ENCODE results near the gene ANKRD33B. TPM values are rescaled to one million over a fixed set of nuclear protein-coding genes. Genes with fewer than 3 reads are reported as not detected.

ANKRD33B gene
- total and polyA plus RNA-seq, 2 donors: 4.5 to 6.8 TPM

GRCh38 chr5:10665799-10666198 lies 101.9 kb downstream of the ANKRD33B start:
- no peak overlapping the region for H3K27ac ChIP-seq (ENCODE audit: low read depth in 1 of 2, low read length in 1 of 2)
- no peaks in the 10 kb centered on the region for H3K27me3 ChIP-seq (ENCODE audit: control insufficient read depth in 2 of 2, insufficient read depth in 1 of 2, low read length in 1 of 2)
- H3K9me3 ChIP-seq (ENCODE audit: control insufficient read depth in 2 of 2, insufficient read depth in 1 of 2, low read length in 1 of 2): no peaks in the 10 kb centered on the region
- WGBS: 97% methylated on average over 9 of the region's 9 CpGs
- DNase-seq (ENCODE audit: low read depth in 6 of 9, low spot score in 9 of 9): no peak
- peaks cover 0 to 16% of the 10 kb centered on the region in 2 donors for H3K4me1 ChIP-seq (ENCODE audit: control insufficient read depth in 2 of 2, insufficient read depth in 2 of 2, low read length in 2 of 2)
- H3K36me3 ChIP-seq (ENCODE audit: control insufficient read depth in 2 of 2, insufficient read depth in 2 of 2, low read length in 1 of 2): no peaks in the 10 kb centered on the region
- H3K4me3 ChIP-seq (ENCODE audit: low read length in 2 of 2): no peak overlapping the region

- DNase-seq (ENCODE audit: low read depth in 6 of 9, low spot score in 9 of 9): no peak
- Histone ChIP-seq H3K36me3 (ENCODE audit: control insufficient read depth in 2 of 2, insufficient read depth in 2 of 2, low read length in 1 of 2) (no peaks in the 10 kb centered on the region), H3K27ac (ENCODE audit: low read depth in 1 of 2, low read length in 1 of 2) (no peak overlapping the region), H3K9me3 (ENCODE audit: control insufficient read depth in 2 of 2, insufficient read depth in 1 of 2, low read length in 1 of 2) (no peaks in the 10 kb centered on the region), H3K27me3 (ENCODE audit: control insufficient read depth in 2 of 2, insufficient read depth in 1 of 2, low read length in 1 of 2) (no peaks in the 10 kb centered on the region), H3K4me1 (ENCODE audit: control insufficient read depth in 2 of 2, insufficient read depth in 2 of 2, low read length in 2 of 2) (peaks cover 0 to 16% of the 10 kb centered on the region in 2 donors), H3K4me3 (ENCODE audit: low read length in 2 of 2) (no peak overlapping the region)
- 95% methylated on average over 7 of the region's 7 CpGs for WGBS
Measured at GRCh38 chr5:10666531-10667299, 102.8 kb downstream of the ANKRD33B start.

GRCh38 chr5:10667431-10668057 lies 103.7 kb downstream of the ANKRD33B start:
- Histone ChIP-seq H3K36me3 (ENCODE audit: control insufficient read depth in 2 of 2, insufficient read depth in 2 of 2, low read length in 1 of 2) (no peaks in the 10 kb centered on the region), H3K27ac (ENCODE audit: low read depth in 1 of 2, low read length in 1 of 2) (no peak overlapping the region), H3K4me1 (ENCODE audit: control insufficient read depth in 2 of 2, insufficient read depth in 2 of 2, low read length in 2 of 2) (peaks cover 0 to 15% of the 10 kb centered on the region in 2 donors), H3K9me3 (ENCODE audit: control insufficient read depth in 2 of 2, insufficient read depth in 1 of 2, low read length in 1 of 2) (no peaks in the 10 kb centered on the region), H3K4me3 (ENCODE audit: low read length in 2 of 2) (no peak overlapping the region), H3K27me3 (ENCODE audit: control insufficient read depth in 2 of 2, insufficient read depth in 1 of 2, low read length in 1 of 2) (no peaks in the 10 kb centered on the region)
- WGBS: 88% methylated on average over 6 of the region's 6 CpGs
- no peak for DNase-seq (ENCODE audit: low read depth in 6 of 9, low spot score in 9 of 9)

- 97% methylated on average over 4 of the region's 4 CpGs for WGBS
- no peak overlapping the region for H3K27ac ChIP-seq (ENCODE audit: low read depth in 1 of 2, low read length in 1 of 2)
- H3K27me3 ChIP-seq (ENCODE audit: control insufficient read depth in 2 of 2, insufficient read depth in 1 of 2, low read length in 1 of 2): no peaks in the 10 kb centered on the region
- peaks cover 0 to 10% of the 10 kb centered on the region in 2 donors for H3K4me1 ChIP-seq (ENCODE audit: control insufficient read depth in 2 of 2, insufficient read depth in 2 of 2, low read length in 2 of 2)
- no peaks in the 10 kb centered on the region for H3K9me3 ChIP-seq (ENCODE audit: control insufficient read depth in 2 of 2, insufficient read depth in 1 of 2, low read length in 1 of 2)
- no peak for DNase-seq (ENCODE audit: low read depth in 6 of 9, low spot score in 9 of 9)
- H3K36me3 ChIP-seq (ENCODE audit: control insufficient read depth in 2 of 2, insufficient read depth in 2 of 2, low read length in 1 of 2): no peaks in the 10 kb centered on the region
- H3K4me3 ChIP-seq (ENCODE audit: low read length in 2 of 2): no peak overlapping the region
Measured at GRCh38 chr5:10668697-10669096, 104.8 kb downstream of the ANKRD33B start.

- H3K27ac ChIP-seq (ENCODE audit: low read depth in 1 of 2, low read length in 1 of 2): no peak overlapping the region
- 98% methylated on average over 1 of the region's 1 CpG for WGBS
- H3K4me3 ChIP-seq (ENCODE audit: low read length in 2 of 2): no peak overlapping the region
- H3K27me3 ChIP-seq (ENCODE audit: control insufficient read depth in 2 of 2, insufficient read depth in 1 of 2, low read length in 1 of 2): no peaks in the 10 kb centered on the region
- no peak for DNase-seq (ENCODE audit: low read depth in 6 of 9, low spot score in 9 of 9)
- peaks cover 0 to 10% of the 10 kb centered on the region in 2 donors for H3K4me1 ChIP-seq (ENCODE audit: control insufficient read depth in 2 of 2, insufficient read depth in 2 of 2, low read length in 2 of 2)
- H3K36me3 ChIP-seq (ENCODE audit: control insufficient read depth in 2 of 2, insufficient read depth in 2 of 2, low read length in 1 of 2): no peaks in the 10 kb centered on the region
- no peaks in the 10 kb centered on the region for H3K9me3 ChIP-seq (ENCODE audit: control insufficient read depth in 2 of 2, insufficient read depth in 1 of 2, low read length in 1 of 2)
Measured at GRCh38 chr5:10669983-10670382, 106.1 kb downstream of the ANKRD33B start.

GRCh38 chr5:10671041-10672008 lies 107.5 kb downstream of the ANKRD33B start:
- 88% methylated on average over 14 of the region's 14 CpGs for WGBS
- no peaks in the 10 kb centered on the region for H3K27me3 ChIP-seq (ENCODE audit: control insufficient read depth in 2 of 2, insufficient read depth in 1 of 2, low read length in 1 of 2)
- no peaks in the 10 kb centered on the region for H3K9me3 ChIP-seq (ENCODE audit: control insufficient read depth in 2 of 2, insufficient read depth in 1 of 2, low read length in 1 of 2)
- H3K4me3 ChIP-seq (ENCODE audit: low read length in 2 of 2): no peak overlapping the region
- no peaks in the 10 kb centered on the region for H3K36me3 ChIP-seq (ENCODE audit: control insufficient read depth in 2 of 2, insufficient read depth in 2 of 2, low read length in 1 of 2)
- no peak for DNase-seq (ENCODE audit: low read depth in 6 of 9, low spot score in 9 of 9)
- peaks cover 0 to 2% of the 10 kb centered on the region in 2 donors for H3K4me1 ChIP-seq (ENCODE audit: control insufficient read depth in 2 of 2, insufficient read depth in 2 of 2, low read length in 2 of 2)
- no peak overlapping the region for H3K27ac ChIP-seq (ENCODE audit: low read depth in 1 of 2, low read length in 1 of 2)

GRCh38 chr5:10672146-10673016 lies 108.5 kb downstream of the ANKRD33B start:
- Histone ChIP-seq H3K9me3 (ENCODE audit: control insufficient read depth in 2 of 2, insufficient read depth in 1 of 2, low read length in 1 of 2) (no peaks in the 10 kb centered on the region), H3K4me3 (ENCODE audit: low read length in 2 of 2) (no peak overlapping the region), H3K4me1 (ENCODE audit: control insufficient read depth in 2 of 2, insufficient read depth in 2 of 2, low read length in 2 of 2) (no peaks in the 10 kb centered on the region), H3K27me3 (ENCODE audit: control insufficient read depth in 2 of 2, insufficient read depth in 1 of 2, low read length in 1 of 2) (no peaks in the 10 kb centered on the region), H3K36me3 (ENCODE audit: control insufficient read depth in 2 of 2, insufficient read depth in 2 of 2, low read length in 1 of 2) (peaks cover 0 to under 1% of the 10 kb centered on the region in 2 donors), H3K27ac (ENCODE audit: low read depth in 1 of 2, low read length in 1 of 2) (no peak overlapping the region)
- 96% methylated on average over 7 of the region's 7 CpGs for WGBS
- DNase-seq (ENCODE audit: low read depth in 6 of 9, low spot score in 9 of 9): no peak

GRCh38 chr5:10673017-10673389 lies 109.1 kb downstream of the ANKRD33B start:
- no peak for DNase-seq (ENCODE audit: low read depth in 6 of 9, low spot score in 9 of 9)
- Histone ChIP-seq H3K9me3 (ENCODE audit: control insufficient read depth in 2 of 2, insufficient read depth in 1 of 2, low read length in 1 of 2) (no peaks in the 10 kb centered on the region), H3K27me3 (ENCODE audit: control insufficient read depth in 2 of 2, insufficient read depth in 1 of 2, low read length in 1 of 2) (no peaks in the 10 kb centered on the region), H3K4me3 (ENCODE audit: low read length in 2 of 2) (no peak overlapping the region), H3K4me1 (ENCODE audit: control insufficient read depth in 2 of 2, insufficient read depth in 2 of 2, low read length in 2 of 2) (no peaks in the 10 kb centered on the region), H3K27ac (ENCODE audit: low read depth in 1 of 2, low read length in 1 of 2) (no peak overlapping the region), H3K36me3 (ENCODE audit: control insufficient read depth in 2 of 2, insufficient read depth in 2 of 2, low read length in 1 of 2) (peaks cover 0 to 4% of the 10 kb centered on the region in 2 donors)
- 96% methylated on average over 8 of the region's 8 CpGs for WGBS
